GM12891 (cell line): ENCODE results near the gene MYEOV.

Experiments used
- POLR2A ChIP-seq: IDR thresholded peaks from 2 replicates; pipeline ENCODE4 v1.6.1; 2011; ENCODE audit warnings: low read depth, low read length, control low read depth
- POLR2AphosphoS5 ChIP-seq: IDR thresholded peaks from 2 replicates; pipeline ENCODE4 v1.6.1; 2011; ENCODE audit warnings: low read depth, low read length, control low read depth

GRCh38 chr11:69257134-69257533 lies 36.8 kb upstream of the MYEOV start:
- TF ChIP-seq POLR2A (no peak), POLR2AphosphoS5 (no peak)
